ENCODE data around the gene ACVR1B.
A peak's percentile ranks its signal among the peaks of the same experiment; 100 is the strongest.

The ACVR1B gene

DNA sequence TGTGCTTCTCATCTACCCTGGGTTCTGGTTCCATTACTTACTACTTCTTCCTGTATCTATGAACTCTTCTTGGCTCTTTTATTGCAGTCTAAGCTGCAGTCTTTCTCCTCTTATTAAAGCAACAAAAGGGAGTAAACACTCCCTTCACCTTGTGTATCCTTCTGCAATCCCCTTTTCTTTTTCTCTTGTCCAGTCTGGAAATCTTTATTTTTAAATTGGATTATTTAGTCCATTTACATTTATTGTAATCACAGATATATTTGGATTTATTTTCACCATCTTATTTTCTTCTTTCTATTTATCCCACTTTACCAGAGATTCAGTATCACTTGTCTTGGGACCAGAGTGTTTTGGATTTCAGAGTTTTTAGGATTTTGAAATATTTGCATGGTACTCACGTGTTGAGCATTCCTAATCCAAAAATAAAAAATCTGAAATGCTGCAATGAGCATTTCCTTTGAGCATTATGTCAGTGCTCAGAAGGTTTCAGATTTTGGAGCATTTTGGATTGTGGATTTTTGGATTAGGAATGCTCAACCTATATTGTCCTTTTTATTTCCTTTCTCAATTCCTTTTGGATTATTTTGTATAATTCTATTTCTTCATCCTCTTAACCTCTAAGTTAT lies 6.8 kb upstream of the ACVR1B start:
- no peak for DNase-seq

GRCh38 chr12:51947246-51947996 lies 4.1 kb upstream of the ACVR1B start:
- DNase-seq = no peak

DNA sequence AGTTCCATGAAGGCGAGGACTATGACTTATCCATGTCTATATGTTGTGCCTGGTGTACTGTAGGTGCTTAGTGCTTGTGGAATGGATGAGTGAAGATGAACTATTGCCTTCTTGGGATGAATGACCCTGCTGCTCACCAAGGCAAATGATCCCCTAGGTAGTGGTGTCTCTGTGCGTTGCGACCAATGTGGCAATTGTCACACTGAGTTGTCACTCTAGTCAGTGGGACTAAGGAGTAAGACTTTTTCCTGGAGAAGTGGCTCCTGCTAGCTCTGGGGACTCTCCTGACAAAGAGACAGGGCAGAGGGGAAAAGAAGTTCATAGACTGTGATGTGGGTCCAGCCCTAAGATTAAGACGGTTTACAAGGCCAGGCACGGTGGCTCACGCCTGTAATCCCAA lies 3.4 kb upstream of the ACVR1B start:
- no peak for DNase-seq

DNA sequence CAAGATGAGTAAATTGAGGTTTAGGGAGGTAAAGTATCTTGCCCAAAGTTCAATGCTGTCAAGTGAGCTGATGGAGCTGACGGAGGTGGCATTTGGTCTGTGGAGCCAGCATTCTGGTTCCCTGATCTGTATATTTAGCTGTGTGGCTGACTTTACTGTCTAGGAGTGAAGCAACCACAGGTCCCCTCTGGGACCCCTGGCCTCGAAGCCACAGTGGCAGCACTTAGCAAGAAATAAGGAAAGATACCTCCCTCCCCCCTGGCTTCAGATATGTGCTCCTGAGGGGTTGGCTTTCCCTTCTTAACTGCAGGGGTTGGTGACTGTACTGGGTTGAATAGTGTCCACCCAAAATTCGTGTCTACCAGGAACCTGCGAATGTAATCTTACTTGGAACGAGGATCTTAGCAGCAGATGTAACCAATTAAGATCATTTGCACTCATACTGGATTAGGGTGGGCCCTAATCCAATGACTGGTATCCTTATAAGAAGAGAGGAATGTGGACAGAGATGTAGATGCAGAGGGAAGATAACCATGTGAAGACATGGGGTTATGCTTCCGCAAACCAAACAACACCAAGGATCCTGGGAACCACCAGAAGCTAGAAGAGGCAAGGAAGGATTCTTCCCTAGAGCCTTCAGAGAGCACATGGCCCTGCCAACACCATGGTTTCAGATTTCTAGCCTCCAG lies 2.0 kb upstream of the ACVR1B start:
- no peak for DNase-seq

- DNase-seq = no peak
Measured at GRCh38 chr12:51950682-51951198, 759 bp upstream of the ACVR1B start.

DNA sequence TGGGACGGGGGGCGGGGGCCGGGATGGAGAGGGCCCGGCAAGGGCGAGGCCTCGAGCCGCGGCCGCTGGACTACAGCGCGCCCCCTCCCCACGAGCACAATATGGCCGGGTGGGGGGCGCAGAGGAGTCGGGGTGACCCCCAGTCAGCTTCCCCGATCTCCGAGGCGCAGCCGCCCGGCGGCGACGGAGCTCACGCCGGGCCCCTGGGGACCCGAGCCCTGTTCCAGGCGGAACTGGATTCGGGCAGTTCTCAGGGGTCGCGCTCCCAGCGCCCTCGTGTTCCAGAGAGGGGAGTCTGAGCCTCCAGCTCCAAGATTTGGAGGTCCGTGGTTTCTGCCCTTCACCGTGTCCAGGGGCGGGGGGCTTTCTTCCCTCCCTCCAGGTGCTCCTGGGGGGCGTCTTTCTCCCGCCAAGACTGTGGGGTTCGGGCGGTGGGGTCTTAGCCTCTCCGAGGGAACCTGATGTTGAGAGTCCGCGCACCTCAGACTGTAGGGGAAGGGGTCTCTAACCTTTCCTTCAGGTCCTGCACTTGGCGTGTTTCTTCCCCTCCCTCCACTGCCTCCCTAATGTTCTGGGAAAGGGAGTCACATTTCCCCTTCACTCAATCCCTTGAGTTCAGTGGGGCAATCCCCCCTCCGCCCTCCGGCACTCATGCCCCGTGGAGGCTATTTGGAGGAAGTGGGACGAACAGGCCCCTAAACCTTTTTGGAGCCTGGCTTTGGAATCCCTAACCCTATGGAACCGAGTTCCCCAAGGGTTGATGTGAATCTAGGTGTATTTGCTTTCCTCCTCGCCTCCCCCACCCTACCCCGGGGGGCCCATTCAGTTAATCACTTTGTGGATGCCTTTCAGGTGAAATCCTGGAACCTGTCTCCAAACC lies 584 bp downstream of the ACVR1B start:
- peak; percentile 9 for DNase-seq

GRCh38 chr12:51953089-51953488 lies 1.6 kb downstream of the ACVR1B start:
- no peak for DNase-seq

DNA sequence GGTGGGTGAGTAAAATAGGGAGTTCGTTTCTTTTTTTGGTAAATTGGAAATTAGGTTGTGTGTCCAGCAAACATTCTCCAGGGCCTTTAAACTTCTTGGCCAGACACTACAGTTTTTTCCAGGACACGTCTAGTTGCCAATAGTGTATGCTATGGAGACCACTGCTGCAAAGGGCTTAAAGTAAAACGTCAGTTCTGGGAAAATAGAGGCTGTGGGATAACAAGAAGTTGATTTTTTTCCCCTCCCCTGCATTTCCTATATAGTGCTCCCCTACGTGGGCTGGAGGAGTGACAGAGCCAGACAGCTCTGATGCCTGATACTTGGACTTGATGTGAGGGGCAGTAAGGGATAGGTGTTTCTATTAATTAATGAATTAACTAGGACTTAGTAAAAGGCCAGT lies 2.4 kb downstream of the ACVR1B start:
- no peak for DNase-seq

- no peak for DNase-seq
Measured at GRCh38 chr12:51954561-51955361, 3.3 kb downstream of the ACVR1B start.

- DNase-seq = no peak
Measured at GRCh38 chr12:51955702-51956101, 4.2 kb downstream of the ACVR1B start.

DNA sequence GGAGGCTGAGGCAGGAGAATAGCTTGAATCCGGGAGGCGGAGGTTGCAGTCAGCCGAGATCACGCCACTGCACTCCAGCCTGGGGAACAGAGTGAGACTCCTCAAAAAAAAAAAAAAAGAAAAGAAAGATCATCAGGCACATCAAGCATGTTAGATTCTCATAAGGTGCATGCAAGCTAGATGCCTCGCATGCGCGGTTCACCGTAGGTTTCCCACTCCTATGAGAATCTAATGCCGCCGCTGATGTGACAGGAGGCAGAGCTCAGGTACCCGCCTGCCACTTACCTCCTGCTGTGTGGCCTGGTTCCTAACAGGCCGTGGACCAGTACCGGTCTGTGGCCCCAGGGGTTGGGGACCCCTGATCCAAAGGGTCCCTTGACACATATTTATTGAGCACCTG lies 7.0 kb downstream of the ACVR1B start:
- no peak for DNase-seq

- DNase-seq = no peak
Measured at GRCh38 chr12:51959211-51959610, 7.7 kb downstream of the ACVR1B start.

DNA sequence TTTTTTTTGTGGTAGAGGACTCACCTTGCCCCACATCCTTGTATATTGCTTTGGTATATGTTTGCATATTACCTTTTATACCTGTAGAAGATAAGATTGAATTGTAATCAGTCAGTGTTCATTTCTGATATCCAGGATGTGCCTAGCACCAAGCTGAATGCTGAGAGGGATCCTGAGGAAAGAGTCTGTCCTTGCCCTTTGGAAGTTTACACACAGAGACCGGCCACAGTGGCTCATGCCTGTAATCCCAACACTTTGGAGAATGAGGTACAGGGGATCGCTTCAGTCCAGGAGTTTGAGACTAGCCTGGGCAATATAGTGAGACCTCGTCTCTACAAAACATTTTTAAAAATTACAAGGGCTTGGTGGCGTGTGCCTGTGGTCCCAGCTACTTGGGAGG lies 8.4 kb downstream of the ACVR1B start:
- DNase-seq = no peak

- DNase-seq = no peak
Measured at GRCh38 chr12:51960488-51960887, 9.0 kb downstream of the ACVR1B start.

DNA sequence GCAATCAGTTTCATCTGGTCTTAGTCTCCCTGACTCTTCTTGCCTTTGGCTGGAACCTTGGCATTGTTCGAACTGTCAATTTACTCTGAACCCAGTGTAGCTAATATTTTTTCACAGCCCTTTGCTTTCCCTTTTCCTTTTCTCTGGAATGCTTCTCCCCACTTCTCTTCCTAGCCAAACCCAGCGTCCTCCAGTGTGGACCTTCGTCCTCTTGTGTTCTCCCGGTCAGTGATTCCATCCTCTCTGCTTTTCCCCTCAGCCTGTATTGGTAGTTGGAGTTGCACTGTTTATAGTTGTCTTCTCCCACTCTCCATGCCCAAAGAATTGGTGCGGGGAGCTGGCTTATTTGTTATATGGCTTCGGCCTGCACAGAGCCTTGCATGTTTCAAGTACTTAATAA lies 9.4 kb downstream of the ACVR1B start:
- DNase-seq = no peak

GRCh38 chr12:51961834-51962233 lies 10.3 kb downstream of the ACVR1B start:
- no peak for DNase-seq

DNA sequence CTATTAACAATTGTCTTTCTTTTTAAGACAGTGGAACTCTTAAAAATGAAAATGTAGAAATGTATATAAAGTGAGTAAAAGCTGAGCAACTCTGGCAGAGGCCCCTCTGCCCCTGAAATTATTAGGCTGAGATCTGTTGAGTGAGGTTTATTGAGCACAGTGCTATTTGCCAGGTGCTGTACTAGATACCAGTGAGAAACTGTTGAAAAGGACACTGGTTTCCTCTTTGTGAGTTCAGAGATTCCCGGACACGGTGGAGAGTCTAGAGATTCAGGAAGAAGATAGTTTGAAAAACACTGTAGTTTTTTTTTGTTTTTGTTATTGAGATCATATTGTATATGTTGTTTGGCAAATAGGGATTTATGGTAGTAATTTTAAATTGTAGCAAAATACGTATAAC lies 11.2 kb downstream of the ACVR1B start:
- DNase-seq = no peak

DNA sequence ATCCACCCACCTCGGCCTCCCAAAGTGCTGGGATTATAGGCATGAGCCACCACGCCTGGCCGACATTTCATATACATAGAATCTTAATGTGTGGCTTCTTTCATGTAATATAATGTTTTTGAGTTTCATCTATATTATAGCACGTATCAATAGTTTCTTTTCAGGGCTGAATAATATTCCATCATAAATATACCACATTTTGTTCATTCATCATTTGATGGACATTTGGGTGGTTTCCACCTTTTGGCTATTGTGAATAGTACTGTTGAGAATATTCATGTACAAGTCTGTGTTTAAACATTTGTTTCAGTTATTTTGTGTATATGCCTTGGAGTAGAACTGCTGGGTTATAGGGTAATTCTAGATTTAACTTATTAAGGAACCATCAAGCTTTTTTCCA lies 12.0 kb downstream of the ACVR1B start:
- DNase-seq = no peak

GRCh38 chr12:51969643-51970042 lies 18.1 kb downstream of the ACVR1B start:
- DNase-seq = no peak

DNA sequence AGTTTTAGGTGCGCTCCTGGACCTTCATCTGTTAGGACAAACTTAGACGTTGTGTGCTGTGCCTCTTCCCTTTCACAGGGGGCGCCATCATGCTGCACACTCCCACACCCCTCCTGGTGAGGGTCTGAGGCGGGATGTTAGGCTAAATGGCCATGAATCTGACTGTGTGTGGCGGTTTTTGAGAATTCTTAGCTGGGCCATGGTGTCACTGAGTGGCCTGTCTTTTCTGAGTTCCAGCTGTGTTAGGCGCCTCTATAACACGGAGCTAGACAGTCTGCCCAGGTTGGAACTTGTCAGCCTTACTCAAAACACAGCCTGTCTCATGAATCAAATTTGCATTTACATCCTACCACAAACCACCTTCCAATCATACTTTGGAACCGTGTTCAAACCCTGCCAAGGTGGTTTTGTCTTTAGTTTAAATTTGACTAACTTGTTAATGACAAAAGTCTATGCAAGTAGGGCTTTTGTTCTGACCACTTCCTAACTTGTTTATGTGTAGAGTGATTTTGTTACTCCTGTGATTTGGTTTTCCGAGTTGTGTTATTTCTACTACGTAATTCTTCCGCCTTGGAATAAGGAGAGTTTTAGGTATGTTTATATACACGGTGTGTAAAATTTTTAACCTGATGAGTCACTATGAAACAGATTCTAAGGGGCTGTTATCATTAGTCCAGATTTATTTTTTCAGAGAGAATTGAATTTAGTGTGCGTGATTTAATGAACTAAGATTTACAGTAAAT lies 19.6 kb downstream of the ACVR1B start:
- no peak for DNase-seq

GRCh38 chr12:51971679-51972421 lies 20.4 kb downstream of the ACVR1B start:
- no peak for DNase-seq

All from stimulated activated CD4-positive, alpha-beta T cell treated with anti-CD3 and anti-CD28 coated beads, Interleukin-12 subunit alpha, Interleukin-12 subunit beta, amount 100 ng/mL, for 4 hours (primary cell).